ENCODE results near the gene SIX1. TPM values are rescaled to one million over a fixed set of nuclear protein-coding genes. Genes with fewer than 3 reads are reported as not detected.

Gene SIX1
- total RNA-seq, 2 experiments from 2014 or later, result not detected

- no peak overlapping the region for H3K27ac Mint-ChIP-seq
- H3K4me1 Mint-ChIP-seq (ENCODE audit: low read depth), result no peaks in the 10 kb centered on the region
- peaks cover 26% of the 10 kb centered on the region for H3K27me3 Mint-ChIP-seq
- H3K9me3 Mint-ChIP-seq, result no peaks in the 10 kb centered on the region
- no peak for DNase-seq
- POLR2A ChIA-PET, result no interaction called here
- H3K4me3 Mint-ChIP-seq, result no peak overlapping the region
- intact Hi-C loops (cut with micrococcal nuclease), result no loop called here
- no peaks in the 10 kb centered on the region for H3K36me3 Mint-ChIP-seq
- CTCF ChIA-PET, result no interaction called here
Observed at GRCh38 chr14:60599727-60600126, 49.5 kb downstream of the SIX1 start.

GRCh38 chr14:60596139-60596538 lies 53.1 kb downstream of the SIX1 start:
- Mint-ChIP-seq H3K4me1 (ENCODE audit: low read depth) (no peaks in the 10 kb centered on the region), H3K27me3 (peaks cover 12% of the 10 kb centered on the region), H3K4me3 (no peak overlapping the region), H3K36me3 (no peaks in the 10 kb centered on the region), H3K27ac (no peak overlapping the region), H3K9me3 (no peaks in the 10 kb centered on the region)
- no peak for DNase-seq
- intact Hi-C loops (cut with micrococcal nuclease), result no loop called here
- ChIA-PET CTCF (no interaction called here), POLR2A (no interaction called here)

GRCh38 chr14:60594062-60594461 lies 55.2 kb downstream of the SIX1 start:
- H3K27me3 Mint-ChIP-seq, result peaks cover 12% of the 10 kb centered on the region
- H3K36me3 Mint-ChIP-seq, result no peaks in the 10 kb centered on the region
- POLR2A ChIA-PET, result no interaction called here
- no peak overlapping the region for H3K4me3 Mint-ChIP-seq
- H3K4me1 Mint-ChIP-seq (ENCODE audit: low read depth), result no peaks in the 10 kb centered on the region
- CTCF ChIA-PET, result no interaction called here
- H3K9me3 Mint-ChIP-seq, result no peaks in the 10 kb centered on the region
- intact Hi-C loops (cut with micrococcal nuclease), result no loop called here
- no peak for DNase-seq
- H3K27ac Mint-ChIP-seq, result no peak overlapping the region

Other genes with a start within 250 kb of the SIX1 start
- gene C14orf39, start 163.4 kb downstream of the SIX1 start, total RNA-seq, result not detected
- gene SIX6, start 140.3 kb downstream of the SIX1 start, total RNA-seq, result not detected
- gene SIX4, start 74.9 kb upstream of the SIX1 start, total RNA-seq, result under 1 TPM in 1 of 2 experiments, not detected in 1; 0.17 TPM
- gene MNAT1, start 85.3 kb upstream of the SIX1 start, total RNA-seq, result 10 to 100 TPM; 35.3 to 38.5 TPM

Measured in activated CD4-positive, alpha-beta memory T cell treated with anti-CD3 and anti-CD28 coated beads for 36 hours (primary cell).